Putamen (tissue), 1 donor: ENCODE measurements around the gene SF1.
"Not testable (repeated sequence)": the region's sequence is repeated elsewhere in the genome, so short reads cannot be mapped to it uniquely, and the experiment has no call there.

Source experiments
- DNase-seq: peaks from one replicate; pipeline ENCODE4 v3.0.0-alpha.2; 2016; ENCODE audit warnings: low spot score

The SF1 gene, protein sequence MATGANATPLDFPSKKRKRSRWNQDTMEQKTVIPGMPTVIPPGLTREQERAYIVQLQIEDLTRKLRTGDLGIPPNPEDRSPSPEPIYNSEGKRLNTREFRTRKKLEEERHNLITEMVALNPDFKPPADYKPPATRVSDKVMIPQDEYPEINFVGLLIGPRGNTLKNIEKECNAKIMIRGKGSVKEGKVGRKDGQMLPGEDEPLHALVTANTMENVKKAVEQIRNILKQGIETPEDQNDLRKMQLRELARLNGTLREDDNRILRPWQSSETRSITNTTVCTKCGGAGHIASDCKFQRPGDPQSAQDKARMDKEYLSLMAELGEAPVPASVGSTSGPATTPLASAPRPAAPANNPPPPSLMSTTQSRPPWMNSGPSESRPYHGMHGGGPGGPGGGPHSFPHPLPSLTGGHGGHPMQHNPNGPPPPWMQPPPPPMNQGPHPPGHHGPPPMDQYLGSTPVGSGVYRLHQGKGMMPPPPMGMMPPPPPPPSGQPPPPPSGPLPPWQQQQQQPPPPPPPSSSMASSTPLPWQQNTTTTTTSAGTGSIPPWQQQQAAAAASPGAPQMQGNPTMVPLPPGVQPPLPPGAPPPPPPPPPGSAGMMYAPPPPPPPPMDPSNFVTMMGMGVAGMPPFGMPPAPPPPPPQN

DNA sequence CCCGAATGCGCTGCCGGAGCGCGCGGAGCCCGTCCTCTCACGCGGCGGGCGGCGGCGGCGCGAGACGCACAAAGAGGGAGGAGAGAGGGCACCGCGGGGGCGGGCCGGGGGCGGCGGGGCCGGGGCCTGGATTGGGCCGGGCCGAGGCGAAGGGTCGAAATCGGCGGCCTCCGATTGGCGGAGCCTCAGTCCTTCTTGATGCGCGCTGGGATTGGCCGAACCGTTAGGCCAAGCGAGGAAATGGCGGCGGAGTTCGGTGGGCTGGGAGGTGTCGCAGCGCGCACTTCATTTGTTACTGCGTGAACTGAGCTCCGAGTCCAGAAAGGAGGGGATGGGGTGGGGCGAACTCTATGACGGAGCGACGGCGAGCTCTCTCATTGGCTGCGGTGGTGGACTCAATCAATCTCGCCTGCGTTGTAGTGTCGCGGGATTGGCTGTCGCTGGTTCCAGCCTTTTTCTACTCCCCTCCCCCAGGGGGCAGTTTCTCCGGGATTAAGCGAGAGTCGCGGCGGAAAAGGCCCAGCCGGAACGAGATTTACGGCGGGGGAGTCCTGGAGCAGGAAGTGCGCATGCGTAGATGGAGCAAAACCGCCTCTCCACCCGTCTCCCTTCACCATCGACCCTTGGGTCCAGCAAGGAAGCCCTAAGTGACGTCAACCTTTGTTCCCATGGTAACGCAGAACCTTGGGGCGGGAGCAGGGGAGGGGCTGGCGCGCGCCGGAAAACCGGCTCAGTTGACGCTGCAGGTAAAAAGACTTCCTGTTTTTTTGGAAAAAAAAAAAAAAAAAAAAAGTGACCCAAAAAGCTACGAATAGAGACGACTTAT lies at the start of gene SF1:
TSS of gene SF1 (minus strand) at position 70 of the 826 bp plus-strand sequence. CDS start 150 bp downstream, outside the sequence.
- peak; percentile 100 for DNase-seq

DNA sequence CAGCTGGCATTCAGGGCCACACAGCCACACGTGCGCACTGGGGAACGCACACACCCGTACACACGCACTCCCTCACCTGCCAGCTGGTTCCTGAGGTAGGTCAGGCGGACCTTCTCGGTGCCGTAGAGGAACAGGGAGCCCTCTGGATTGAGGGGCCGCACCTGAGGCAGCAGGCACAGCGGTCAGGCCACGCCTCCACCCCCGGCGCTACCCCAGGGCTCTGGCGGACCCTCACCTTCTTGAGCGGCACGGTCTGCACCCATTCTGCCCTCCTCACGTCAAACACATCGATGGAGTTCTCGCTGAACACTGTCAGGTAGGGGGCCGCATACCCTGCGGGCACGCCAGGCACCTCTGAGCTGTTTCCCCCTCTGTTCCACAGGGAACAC lies 49.1 kb upstream of the SF1 start:
- DNase-seq, result no peak

GRCh38 chr11:64826578-64827450 lies 48.5 kb upstream of the SF1 start:
- no peak for DNase-seq

GRCh38 chr11:64826062-64826461 lies 47.7 kb upstream of the SF1 start:
- DNase-seq, result no peak

- DNase-seq, result no peak
These were observed 45.3 kb upstream of the SF1 start for GRCh38 chr11:64823568-64824119.

DNA sequence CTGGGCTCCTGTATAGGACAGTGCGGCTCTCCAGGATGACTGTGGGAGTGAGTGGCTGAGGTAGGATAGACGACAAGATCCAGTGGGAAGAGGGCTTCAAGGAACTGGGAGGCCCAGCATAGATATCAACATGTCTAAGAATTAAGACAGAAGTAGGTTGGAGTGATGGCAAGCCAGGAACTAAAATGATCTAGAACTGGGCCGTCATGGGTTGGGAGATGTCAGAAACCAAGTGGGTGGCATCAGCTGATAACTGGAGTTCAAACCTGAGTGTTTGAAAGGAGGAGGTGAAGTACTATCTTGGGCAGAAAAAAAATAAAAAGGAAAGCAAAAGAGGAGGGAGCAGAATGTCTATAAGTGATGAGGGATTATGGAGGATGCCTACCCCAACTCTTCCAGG lies 39.1 kb upstream of the SF1 start:
- peak; percentile 69 for DNase-seq

DNA sequence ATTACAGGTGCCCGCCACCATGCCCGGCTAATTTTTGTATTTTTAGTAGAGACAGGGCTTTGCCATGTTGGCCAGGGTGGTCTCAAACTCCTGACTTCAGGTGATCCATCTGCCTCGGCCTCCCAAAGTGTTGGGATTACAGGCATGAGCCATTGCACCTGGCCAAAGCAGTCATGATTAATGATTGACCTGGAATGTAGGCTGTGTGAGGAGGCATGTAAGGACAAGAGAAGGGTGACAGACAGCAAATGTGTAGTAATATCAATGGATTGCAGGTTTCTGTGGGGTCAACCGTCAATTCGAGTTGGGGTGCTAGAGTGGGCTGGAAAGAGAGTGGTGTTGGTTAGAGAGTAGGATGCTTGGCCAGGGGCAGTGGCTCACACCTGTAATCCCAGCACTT lies 37.1 kb upstream of the SF1 start:
- not testable (repeated sequence) for DNase-seq

DNA sequence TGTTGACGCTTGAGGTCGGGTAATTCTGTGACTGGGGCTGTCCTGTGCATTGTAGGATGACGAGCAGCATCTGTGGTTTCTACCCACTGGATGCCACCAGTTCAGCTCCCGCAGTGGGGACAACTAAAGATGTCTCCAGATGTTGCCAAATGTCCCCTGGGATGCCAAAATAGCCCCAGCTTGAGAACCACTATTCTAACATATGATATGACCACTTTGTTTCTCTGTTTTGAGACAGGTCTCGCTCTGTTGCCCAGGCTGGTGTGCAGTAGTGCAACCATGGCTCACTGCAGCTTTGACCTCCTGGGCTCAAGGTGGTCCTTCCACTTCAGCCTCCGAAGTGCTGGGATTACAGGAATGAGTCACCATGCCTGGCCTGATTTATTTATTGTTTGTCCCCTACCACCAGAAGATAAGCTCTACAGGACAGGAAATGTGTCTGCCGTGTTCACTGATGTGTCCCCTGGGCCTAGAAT lies 36.4 kb upstream of the SF1 start:
- no peak for DNase-seq

- DNase-seq, result no peak
These were observed 35.5 kb upstream of the SF1 start for GRCh38 chr11:64813826-64814225.

GRCh38 chr11:64810891-64811272 lies 32.5 kb upstream of the SF1 start:
- no peak for DNase-seq

- peak; percentile 97 for DNase-seq
These were observed 32.0 kb upstream of the SF1 start, which contains the start of gene MEN1 for GRCh38 chr11:64810271-64810890. Gene MEN1 (minus strand): TSS chr11:64810551. CDS start chr11:64810109, 442 bp downstream.

- DNase-seq, result no peak
These were observed 31.5 kb upstream of the SF1 start for GRCh38 chr11:64809781-64810241.

DNA sequence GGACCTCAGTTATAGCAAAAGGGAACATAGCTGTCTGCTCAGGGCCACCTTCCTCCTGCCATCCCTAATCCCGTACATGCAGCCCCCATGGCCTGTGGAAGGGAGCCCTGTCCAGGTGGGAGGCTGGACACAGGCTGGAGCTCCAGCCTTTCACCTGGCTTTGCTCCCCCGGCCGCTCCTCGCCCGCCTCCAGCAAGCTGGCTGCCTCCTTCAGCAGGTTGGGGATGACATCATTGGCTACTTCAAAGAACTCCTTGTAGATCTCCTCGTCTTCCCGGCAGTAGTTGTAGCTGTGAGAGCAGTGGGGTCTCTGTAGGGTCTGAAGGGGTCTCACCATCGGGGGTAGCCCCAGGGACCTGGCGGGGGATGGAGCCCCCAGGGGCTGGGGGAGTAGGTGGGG lies 27.1 kb upstream of the SF1 start:
- DNase-seq, result no peak

DNA sequence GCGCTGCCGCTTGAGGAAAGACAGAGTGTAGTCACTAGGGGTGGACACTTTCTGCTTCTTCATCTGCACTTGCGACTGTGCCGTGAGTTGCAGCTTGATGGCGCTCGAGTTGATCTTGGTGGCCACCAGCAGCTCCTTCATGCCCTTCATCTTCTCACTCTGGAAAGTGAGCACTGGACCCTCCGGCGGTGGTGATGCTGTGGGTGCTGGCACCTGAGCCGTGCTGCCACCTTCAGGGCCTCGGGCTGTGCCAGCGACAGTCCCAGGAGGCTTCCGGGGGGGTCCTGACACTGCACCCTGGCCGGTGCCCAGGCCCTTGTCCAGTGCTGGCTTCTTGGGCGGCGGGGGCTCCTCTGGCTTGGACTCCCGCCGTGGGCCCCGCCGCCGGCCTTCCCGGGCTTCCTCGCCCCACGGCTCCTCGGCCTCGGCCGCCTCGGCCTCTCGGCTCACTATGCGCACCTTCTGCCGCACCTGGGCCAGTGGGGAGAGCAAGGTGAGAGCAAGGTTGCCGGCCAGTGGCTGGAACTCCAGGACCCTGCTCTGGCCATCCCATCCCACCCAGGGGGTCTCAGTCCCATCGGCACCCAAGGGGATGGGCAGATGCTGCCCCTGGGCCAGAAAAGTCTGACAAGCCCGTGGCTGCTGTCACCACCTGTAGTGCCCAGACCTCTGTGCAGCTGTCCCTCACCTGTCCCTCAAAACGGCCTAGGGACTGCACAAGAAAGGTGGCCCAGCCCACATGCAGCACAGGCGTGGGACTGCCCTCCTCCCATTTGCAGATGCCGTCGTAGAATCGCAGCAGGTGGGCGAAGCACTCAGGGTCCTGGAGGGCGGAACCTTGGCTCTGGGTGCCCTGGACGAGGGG lies 26.2 kb upstream of the SF1 start:
- DNase-seq, result no peak

DNA sequence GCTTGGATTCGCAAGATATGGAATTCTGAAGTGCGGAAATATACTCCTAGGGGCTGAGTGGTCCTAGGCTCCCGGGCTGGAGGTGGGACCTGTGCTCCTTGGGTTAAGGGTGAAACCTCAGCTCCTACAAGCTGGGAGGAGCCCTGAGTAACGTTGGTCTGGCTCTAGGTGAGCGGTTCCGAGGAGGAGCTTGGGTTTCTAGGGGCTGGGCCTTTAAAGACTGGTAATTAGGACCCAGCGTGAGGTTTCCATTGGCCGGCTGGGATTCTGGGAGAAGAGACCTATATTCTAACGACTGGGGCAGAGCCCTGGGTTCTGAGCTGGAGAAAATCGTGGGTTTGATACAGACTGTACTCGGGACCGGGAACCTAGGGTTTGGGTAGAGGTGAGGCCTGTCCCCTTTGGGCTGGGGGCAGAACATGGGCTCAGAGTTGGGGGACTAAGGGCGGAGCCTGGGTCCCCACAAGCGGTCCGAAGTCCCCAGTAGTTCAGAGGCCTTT lies 25.6 kb upstream of the SF1 start:
- DNase-seq, result no peak

GRCh38 chr11:64803158-64803845 lies 25.0 kb upstream of the SF1 start, which contains the start of gene MAP4K2:
Gene MAP4K2 (minus strand): TSS chr11:64803214. CDS start chr11:64803149, 65 bp downstream.
- peak; percentile 86 for DNase-seq

DNA sequence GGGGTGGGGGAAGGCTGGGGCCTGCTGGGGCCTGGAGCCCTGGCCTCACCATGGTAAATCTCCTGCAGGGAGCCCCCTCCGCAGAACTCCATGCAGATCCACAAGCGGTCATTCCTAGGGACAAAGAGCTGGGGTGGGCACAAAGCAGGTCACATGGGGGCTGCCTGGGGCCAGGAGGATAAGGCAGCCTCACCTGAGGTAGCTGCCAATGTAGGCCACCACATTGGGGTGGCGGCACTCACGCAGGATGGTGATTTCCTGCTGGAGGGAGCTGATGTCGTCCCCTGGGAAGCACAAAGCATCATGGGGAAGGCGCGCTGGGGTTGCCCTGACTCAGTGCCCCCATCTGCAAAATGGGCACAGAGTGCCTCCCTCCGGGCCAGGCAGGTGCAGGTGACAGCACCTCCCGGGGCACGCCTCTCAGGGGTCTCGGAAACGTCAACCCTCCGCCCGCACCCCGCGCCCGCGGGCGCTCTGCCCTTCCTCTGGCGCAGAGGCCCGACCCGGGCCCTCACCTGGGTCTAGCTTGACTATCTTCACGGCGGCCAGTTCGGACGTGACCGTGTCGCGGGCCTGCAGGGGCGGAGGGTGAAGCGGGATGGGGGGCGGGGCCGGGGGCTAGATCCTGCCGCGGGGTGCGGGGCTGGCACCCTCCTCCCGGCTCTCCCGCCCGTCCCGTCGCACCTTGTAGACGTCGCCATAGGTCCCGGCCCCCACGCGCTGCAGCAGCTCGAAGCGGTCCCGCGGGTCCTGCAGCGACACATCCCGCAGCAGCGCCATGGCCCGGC lies 24.2 kb upstream of the SF1 start:
- DNase-seq, result no peak
